ENCODE results near the gene OAS3.

Gene OAS3

GRCh38 chr12:113000433-113000832, 62.2 kb downstream of the OAS3 start:
- no peak for DNase-seq (ENCODE audit: low read depth in 2 of 2)
- TF ChIP-seq, protein P1, sequence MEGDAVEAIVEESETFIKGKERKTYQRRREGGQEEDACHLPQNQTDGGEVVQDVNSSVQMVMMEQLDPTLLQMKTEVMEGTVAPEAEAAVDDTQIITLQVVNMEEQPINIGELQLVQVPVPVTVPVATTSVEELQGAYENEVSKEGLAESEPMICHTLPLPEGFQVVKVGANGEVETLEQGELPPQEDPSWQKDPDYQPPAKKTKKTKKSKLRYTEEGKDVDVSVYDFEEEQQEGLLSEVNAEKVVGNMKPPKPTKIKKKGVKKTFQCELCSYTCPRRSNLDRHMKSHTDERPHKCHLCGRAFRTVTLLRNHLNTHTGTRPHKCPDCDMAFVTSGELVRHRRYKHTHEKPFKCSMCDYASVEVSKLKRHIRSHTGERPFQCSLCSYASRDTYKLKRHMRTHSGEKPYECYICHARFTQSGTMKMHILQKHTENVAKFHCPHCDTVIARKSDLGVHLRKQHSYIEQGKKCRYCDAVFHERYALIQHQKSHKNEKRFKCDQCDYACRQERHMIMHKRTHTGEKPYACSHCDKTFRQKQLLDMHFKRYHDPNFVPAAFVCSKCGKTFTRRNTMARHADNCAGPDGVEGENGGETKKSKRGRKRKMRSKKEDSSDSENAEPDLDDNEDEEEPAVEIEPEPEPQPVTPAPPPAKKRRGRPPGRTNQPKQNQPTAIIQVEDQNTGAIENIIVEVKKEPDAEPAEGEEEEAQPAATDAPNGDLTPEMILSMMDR (IDR thresholded peaks at IDR 0.05; ENCODE audit: low read depth, low read length), result no peak
- H3K4me3 ChIP-seq (replicated peaks in 1 of 2; ENCODE audit: low read depth in 2 of 2, low read length in 2 of 2), result no peak overlapping the region

DNA sequence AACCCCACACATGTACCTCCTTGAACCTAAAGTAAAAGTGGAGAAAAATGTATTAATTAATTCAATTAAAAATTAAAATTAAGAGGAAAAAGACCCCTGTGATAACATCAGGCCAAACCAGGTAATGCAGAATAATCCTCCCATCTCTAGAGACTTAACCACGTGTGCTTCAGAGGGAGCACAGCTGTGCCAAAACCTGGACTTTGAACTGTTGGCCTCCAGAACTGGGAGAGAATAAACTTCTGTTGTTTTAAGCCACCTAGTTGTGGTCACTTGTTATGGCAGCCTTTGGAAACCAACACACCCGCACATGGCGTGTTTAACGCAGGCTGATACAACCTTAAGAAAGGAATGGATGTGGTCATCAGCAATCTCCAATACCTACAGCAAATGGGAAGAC, 63.9 kb downstream of the OAS3 start:
- DNase-seq (ENCODE audit: low read depth in 2 of 2), result no peak
- no peak overlapping the region for H3K4me3 ChIP-seq (replicated peaks in 1 of 2; ENCODE audit: low read depth in 2 of 2, low read length in 2 of 2)
- TF ChIP-seq, protein P1 (IDR thresholded peaks at IDR 0.05; ENCODE audit: low read depth, low read length), result no peak

DNA sequence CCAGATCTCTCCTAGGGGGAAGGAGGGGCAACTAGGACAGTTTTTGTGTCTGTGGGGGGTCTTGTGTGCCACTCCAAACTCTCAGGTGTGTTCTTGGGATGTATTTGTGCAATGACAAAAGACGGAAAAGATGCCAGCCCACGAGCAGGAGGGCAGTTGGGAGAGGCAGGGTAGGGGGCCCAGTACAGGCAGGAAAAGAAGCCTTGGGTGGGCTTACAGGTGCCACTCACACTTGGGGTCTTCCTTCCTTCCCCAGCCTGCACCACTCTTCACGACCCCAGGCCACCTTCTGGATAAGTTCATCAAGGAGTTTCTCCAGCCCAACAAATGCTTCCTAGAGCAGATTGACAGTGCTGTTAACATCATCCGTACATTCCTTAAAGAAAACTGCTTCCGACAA, 64.4 kb downstream of the OAS3 start:
- TF ChIP-seq, protein P1 (IDR thresholded peaks at IDR 0.05; ENCODE audit: low read depth, low read length), result no peak
- DNase-seq (ENCODE audit: low read depth in 2 of 2), result no peak
- no peak overlapping the region for H3K4me3 ChIP-seq (replicated peaks in 1 of 2; ENCODE audit: low read depth in 2 of 2, low read length in 2 of 2)

GRCh38 chr12:113003636-113004035, 65.4 kb downstream of the OAS3 start:
- TF ChIP-seq, protein P1 (IDR thresholded peaks at IDR 0.05; ENCODE audit: low read depth, low read length), result no peak
- DNase-seq (ENCODE audit: low read depth in 2 of 2), result no peak
- H3K4me3 ChIP-seq (replicated peaks in 1 of 2; ENCODE audit: low read depth in 2 of 2, low read length in 2 of 2), result no peak overlapping the region

GRCh38 chr12:113005762-113006161, 67.5 kb downstream of the OAS3 start:
- peak; percentile 7 to 37 for DNase-seq (ENCODE audit: low read depth in 2 of 2)
- TF ChIP-seq, protein P1 (IDR thresholded peaks at IDR 0.05; ENCODE audit: low read depth, low read length), result peak; percentile 42

GRCh38 chr12:113006206-113006605, 67.9 kb downstream of the OAS3 start:
- TF ChIP-seq, protein P1 (IDR thresholded peaks at IDR 0.05; ENCODE audit: low read depth, low read length), result no peak
- no peak overlapping the region for H3K4me3 ChIP-seq (replicated peaks in 1 of 2; ENCODE audit: low read depth in 2 of 2, low read length in 2 of 2)
- DNase-seq (ENCODE audit: low read depth in 2 of 2), result no peak

More at GRCh38 chr12:113005762-113006161, 67.5 kb downstream of the OAS3 start:
- no peak overlapping the region for H3K4me3 ChIP-seq (replicated peaks in 1 of 2; ENCODE audit: low read depth in 2 of 2, low read length in 2 of 2)

- no peak overlapping the region for H3K4me3 ChIP-seq (replicated peaks in 1 of 2; ENCODE audit: low read depth in 2 of 2, low read length in 2 of 2)
- no peak for DNase-seq (ENCODE audit: low read depth in 2 of 2)
- TF ChIP-seq, protein P1 (IDR thresholded peaks at IDR 0.05; ENCODE audit: low read depth, low read length), result no peak
Observed at GRCh38 chr12:113006641-113007040, 68.4 kb downstream of the OAS3 start.
